ENCODE results near the gene BRWD1. TPM values are rescaled to one million over a fixed set of nuclear protein-coding genes. Genes with fewer than 3 reads are reported as not detected.

BRWD1 gene
- total and polyA plus RNA-seq, 2 of the 13 experiments (the other 11 are each of a cell fraction or from before 2014, with no cell fraction given): 13.9 to 28.0 TPM

DNA sequence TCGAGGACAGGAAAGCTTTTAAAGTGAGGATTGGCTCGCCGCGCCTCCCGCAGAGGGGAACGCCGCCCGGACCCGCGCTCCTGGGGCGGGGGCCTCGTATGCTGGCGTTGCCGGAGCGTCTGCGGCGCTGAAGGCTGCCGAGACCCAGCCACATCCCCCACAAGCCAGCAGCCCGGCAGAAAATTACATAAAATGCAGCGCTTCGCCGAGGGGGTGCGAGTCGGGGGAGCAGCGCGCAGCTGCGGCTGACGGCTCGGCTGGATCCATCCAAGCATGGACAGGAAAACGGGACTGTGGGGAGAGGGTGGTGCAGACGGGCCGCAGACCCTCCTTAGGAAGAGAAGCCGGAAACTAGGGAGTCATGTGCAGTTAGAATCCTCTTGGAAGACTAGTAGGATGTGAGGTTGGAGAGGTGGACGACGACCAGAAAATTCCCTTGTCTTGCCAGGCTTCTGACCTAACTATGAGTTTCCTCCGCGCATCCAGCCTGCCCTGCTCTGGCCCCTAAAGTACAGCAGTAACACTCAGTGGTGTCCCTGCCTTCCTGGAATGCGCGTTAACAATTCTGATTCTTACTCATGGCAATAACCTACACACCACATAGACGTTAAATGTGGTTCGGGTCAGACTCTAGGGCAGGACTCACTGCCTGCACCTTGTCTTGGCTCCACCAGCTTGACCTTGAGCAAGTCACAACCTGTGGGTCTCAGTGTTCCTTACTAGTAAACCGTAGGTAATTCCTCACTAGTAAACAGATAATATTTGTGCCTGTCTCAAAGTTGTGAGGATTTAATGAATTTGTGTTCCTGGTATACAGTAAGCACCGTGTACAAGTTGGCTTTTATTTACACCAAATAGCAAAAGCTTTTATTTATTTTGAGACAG is 953 bp upstream of the BRWD1 start (continued):
- TF ChIP-seq SKI (IDR thresholded peaks at IDR 0.05; ENCODE audit: partially characterized antibody): no peak
- TF ChIP-seq, protein P1, sequence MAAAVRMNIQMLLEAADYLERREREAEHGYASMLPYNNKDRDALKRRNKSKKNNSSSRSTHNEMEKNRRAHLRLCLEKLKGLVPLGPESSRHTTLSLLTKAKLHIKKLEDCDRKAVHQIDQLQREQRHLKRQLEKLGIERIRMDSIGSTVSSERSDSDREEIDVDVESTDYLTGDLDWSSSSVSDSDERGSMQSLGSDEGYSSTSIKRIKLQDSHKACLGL (CRISPR knock-in tag; IDR thresholded peaks at IDR 0.05): no peak
- no peak for TF ChIP-seq KLF11 (CRISPR knock-in tag; IDR thresholded peaks at IDR 0.05)
- TF ChIP-seq, protein P2, sequence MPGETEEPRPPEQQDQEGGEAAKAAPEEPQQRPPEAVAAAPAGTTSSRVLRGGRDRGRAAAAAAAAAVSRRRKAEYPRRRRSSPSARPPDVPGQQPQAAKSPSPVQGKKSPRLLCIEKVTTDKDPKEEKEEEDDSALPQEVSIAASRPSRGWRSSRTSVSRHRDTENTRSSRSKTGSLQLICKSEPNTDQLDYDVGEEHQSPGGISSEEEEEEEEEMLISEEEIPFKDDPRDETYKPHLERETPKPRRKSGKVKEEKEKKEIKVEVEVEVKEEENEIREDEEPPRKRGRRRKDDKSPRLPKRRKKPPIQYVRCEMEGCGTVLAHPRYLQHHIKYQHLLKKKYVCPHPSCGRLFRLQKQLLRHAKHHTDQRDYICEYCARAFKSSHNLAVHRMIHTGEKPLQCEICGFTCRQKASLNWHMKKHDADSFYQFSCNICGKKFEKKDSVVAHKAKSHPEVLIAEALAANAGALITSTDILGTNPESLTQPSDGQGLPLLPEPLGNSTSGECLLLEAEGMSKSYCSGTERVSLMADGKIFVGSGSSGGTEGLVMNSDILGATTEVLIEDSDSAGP (CRISPR knock-in tag; IDR thresholded peaks at IDR 0.05; ENCODE audit: borderline replicate concordance): 0 out of 2 replicates have a peak, but pooled peaks have one; percentile 34
- no peak for TF ChIP-seq NFYB (CRISPR knock-in tag; IDR thresholded peaks at IDR 0.05)
- TF ChIP-seq, protein P3, sequence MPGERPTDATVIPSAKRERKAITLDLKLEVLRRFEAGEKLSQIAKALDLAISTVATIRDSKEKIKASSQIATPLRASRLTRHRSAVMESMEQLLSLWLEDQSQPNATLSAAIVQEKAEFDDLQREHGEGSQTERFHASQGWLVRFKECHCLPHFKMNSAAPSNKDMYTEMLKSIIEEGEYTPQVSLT (CRISPR knock-in tag; IDR thresholded peaks at IDR 0.05; ENCODE audit: borderline replicate concordance, low read depth): 0 out of 2 replicates have a peak, but pooled peaks have one; percentile 35
- no peak for TF ChIP-seq KDM6A (CRISPR knock-in tag; IDR thresholded peaks at IDR 0.05; ENCODE audit: low read depth)
- no peak for TF ChIP-seq STAT5B (CRISPR knock-in tag; IDR thresholded peaks at IDR 0.05)
- TF ChIP-seq ZNF331 (CRISPR knock-in tag; IDR thresholded peaks at IDR 0.05): no peak
- no peak for TF ChIP-seq POGZ (CRISPR knock-in tag; IDR thresholded peaks at IDR 0.05)
- no peak for TF ChIP-seq IRF2 (CRISPR knock-in tag; IDR thresholded peaks at IDR 0.05)
- no peak for TF ChIP-seq ZNF749 (CRISPR knock-in tag; IDR thresholded peaks at IDR 0.05; ENCODE audit: borderline replicate concordance)
- no peak for TF ChIP-seq ZNF101 (CRISPR knock-in tag; IDR thresholded peaks at IDR 0.05; ENCODE audit: borderline replicate concordance, low read depth)
- no peak for TF ChIP-seq FLYWCH1 (CRISPR knock-in tag; IDR thresholded peaks at IDR 0.05)
- TF ChIP-seq SRF (IDR thresholded peaks at IDR 0.05; ENCODE audit: low read depth, low read length): no peak
- no peak for TF ChIP-seq FOXM1 (CRISPR knock-in tag; IDR thresholded peaks at IDR 0.05)
- TF ChIP-seq, protein P4, sequence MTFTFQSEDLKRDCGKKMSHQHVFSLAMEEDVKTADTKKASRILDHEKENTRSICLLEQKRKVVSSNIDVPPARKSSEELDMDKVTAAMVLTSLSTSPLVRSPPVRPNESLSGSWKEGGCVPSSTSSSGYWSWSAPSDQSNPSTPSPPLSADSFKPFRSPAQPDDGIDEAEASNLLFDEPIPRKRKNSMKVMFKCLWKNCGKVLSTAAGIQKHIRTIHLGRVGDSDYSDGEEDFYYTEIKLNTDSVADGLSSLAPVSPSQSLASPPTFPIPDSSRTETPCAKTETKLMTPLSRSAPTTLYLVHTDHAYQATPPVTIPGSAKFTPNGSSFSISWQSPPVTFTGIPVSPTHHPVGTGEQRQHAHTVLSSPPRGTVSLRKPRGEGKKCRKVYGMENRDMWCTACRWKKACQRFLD (CRISPR knock-in tag; IDR thresholded peaks at IDR 0.05; ENCODE audit: borderline replicate concordance): no peak
- TF ChIP-seq CEBPG (CRISPR knock-in tag; IDR thresholded peaks at IDR 0.05): no peak
- no peak for TF ChIP-seq MZF1 (CRISPR knock-in tag; IDR thresholded peaks at IDR 0.05; ENCODE audit: borderline replicate concordance)
